ENCODE measurements around the gene PCDHA10. TPM values are rescaled to one million over a fixed set of nuclear protein-coding genes. Genes with fewer than 3 reads are reported as not detected.

Gene PCDHA10
- polyA plus RNA-seq, 1 of the 3 experiments (the other 2 are of a cell fraction), result 0.02 TPM

DNA sequence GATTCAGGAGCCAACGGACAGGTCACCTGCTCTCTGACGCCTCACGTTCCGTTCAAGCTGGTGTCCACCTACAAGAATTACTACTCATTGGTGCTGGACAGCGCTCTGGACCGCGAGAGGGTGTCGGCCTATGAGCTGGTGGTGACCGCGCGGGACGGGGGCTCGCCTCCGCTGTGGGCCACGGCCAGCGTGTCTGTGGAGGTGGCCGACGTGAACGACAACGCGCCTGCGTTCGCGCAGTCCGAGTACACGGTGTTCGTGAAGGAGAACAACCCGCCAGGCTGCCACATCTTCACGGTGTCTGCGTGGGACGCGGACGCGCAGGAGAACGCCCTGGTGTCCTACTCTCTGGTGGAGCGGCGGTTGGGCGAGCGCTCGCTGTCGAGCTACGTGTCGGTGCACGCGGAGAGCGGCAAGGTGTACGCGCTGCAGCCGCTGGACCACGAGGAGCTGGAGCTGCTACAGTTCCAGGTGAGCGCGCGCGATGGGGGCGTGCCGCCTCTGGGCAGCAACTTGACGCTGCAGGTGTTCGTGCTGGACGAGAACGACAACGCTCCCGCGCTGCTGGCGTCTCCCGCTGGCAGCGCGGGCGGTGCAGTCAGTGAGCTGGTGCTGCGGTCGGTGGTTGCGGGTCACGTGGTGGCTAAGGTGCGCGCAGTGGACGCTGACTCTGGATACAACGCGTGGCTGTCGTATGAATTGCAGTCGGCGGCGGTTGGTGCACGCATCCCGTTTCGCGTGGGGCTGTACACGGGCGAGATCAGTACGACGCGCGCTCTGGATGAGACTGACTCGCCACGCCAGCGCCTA lies 1.7 kb downstream of the PCDHA10 start:
- WGBS (ENCODE audit: low lambda C conversion rate), result 94% methylated on average over 29 of the region's 94 CpGs
- Histone ChIP-seq H3K27ac (ENCODE audit: low read depth in 2 of 2, low read length in 1 of 2) (no peak overlapping the region), H3K27me3 (ENCODE audit: insufficient read depth) (no peaks in the 10 kb centered on the region), H3K4me3 (ENCODE audit: low read depth in 2 of 2, low read length in 1 of 2) (no peak overlapping the region), H3K9ac (no peak overlapping the region), H3K4me2 (no peak overlapping the region), H3K79me2 (ENCODE audit: insufficient read depth) (no peaks in the 10 kb centered on the region), H2AFZ (ENCODE audit: low read depth) (no peak overlapping the region), H3K9me2 (no peaks in the 10 kb centered on the region), H3K36me3 (replicated peaks in 1 of 2; ENCODE audit: control insufficient read depth in 1 of 2, insufficient read depth in 2 of 2, low read length in 1 of 2) (no peaks in the 10 kb centered on the region), H3K9me3 (no peaks in the 10 kb centered on the region), H4K20me1 (ENCODE audit: insufficient read depth) (no peaks in the 10 kb centered on the region), H3K4me1 (ENCODE audit: control insufficient read depth in 1 of 2, insufficient read depth in 2 of 2, low read depth in 1 of 2, low read length in 1 of 2) (no peaks in the 10 kb centered on the region), H3F3A (replicated peaks; ENCODE audit: insufficient read depth) (no peaks in the 10 kb centered on the region)
- no peak for DNase-seq
- TF ChIP-seq NFIC (IDR thresholded peaks at IDR 0.05; ENCODE audit: borderline replicate concordance) (no peak), TCF12 (IDR thresholded peaks at IDR 0.05) (no peak), TEAD4 (IDR thresholded peaks at IDR 0.05; ENCODE audit: borderline replicate concordance, insufficient read depth) (no peak), SIN3A (IDR thresholded peaks at IDR 0.05; ENCODE audit: borderline replicate concordance, low read depth, low read length) (no peak), MEF2A (IDR thresholded peaks at IDR 0.05; ENCODE audit: borderline replicate concordance, low read depth) (no peak), SMC3 (IDR thresholded peaks at IDR 0.05; ENCODE audit: low read depth, low read length) (no peak), EZH2phosphoT487 (IDR thresholded peaks at IDR 0.05; ENCODE audit: borderline replicate concordance, low read depth) (no peak), POLR2AphosphoS5 (IDR thresholded peaks at IDR 0.05; ENCODE audit: low read depth, low read length) (no peak), NRF1 (IDR thresholded peaks at IDR 0.05; ENCODE audit: low read depth, low read length) (no peak), FOXM1 (IDR thresholded peaks at IDR 0.05; ENCODE audit: low read depth) (no peak), GATA2 (CRISPR knock-in tag; IDR thresholded peaks at IDR 0.05) (no peak)
- TF ChIP-seq, protein P1, sequence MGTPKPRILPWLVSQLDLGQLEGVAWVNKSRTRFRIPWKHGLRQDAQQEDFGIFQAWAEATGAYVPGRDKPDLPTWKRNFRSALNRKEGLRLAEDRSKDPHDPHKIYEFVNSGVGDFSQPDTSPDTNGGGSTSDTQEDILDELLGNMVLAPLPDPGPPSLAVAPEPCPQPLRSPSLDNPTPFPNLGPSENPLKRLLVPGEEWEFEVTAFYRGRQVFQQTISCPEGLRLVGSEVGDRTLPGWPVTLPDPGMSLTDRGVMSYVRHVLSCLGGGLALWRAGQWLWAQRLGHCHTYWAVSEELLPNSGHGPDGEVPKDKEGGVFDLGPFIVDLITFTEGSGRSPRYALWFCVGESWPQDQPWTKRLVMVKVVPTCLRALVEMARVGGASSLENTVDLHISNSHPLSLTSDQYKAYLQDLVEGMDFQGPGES (IDR thresholded peaks at IDR 0.05; ENCODE audit: low read depth, low read length), result no peak
- CTCF ChIA-PET, result interaction anchor here (2.4 to 9.2 kb wide), 2 partner anchors 16 to 183 kb away, joined by 10 to 132 read pairs; partner anchors contain the start of gene PCDHA8
- POLR2A ChIA-PET, result no interaction called here

DNA sequence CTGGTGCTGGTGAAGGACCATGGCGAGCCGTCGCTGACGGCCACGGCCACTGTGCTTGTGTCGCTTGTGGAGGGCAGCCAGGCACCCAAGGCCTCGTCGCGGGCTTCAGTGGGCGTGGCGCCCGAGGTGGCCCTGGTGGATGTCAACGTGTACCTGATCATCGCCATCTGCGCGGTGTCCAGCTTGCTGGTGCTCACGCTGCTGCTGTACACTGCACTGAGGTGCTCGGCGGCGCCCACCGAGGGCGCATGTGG lies 2.2 kb downstream of the PCDHA10 start:
- no peaks in the 10 kb centered on the region for H3K9me2 ChIP-seq
- POLR2A ChIA-PET, result no interaction called here
- H3K4me2 ChIP-seq, result no peak overlapping the region
- CTCF ChIA-PET, result interaction anchor here (9.2 kb wide), 1 partner anchor 17 kb away, joined by 132 read pairs; the partner anchor contains the start of gene PCDHA8
- no peaks in the 10 kb centered on the region for H3K9me3 ChIP-seq
- TF ChIP-seq, protein P2, sequence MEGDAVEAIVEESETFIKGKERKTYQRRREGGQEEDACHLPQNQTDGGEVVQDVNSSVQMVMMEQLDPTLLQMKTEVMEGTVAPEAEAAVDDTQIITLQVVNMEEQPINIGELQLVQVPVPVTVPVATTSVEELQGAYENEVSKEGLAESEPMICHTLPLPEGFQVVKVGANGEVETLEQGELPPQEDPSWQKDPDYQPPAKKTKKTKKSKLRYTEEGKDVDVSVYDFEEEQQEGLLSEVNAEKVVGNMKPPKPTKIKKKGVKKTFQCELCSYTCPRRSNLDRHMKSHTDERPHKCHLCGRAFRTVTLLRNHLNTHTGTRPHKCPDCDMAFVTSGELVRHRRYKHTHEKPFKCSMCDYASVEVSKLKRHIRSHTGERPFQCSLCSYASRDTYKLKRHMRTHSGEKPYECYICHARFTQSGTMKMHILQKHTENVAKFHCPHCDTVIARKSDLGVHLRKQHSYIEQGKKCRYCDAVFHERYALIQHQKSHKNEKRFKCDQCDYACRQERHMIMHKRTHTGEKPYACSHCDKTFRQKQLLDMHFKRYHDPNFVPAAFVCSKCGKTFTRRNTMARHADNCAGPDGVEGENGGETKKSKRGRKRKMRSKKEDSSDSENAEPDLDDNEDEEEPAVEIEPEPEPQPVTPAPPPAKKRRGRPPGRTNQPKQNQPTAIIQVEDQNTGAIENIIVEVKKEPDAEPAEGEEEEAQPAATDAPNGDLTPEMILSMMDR (IDR thresholded peaks at IDR 0.05), result no peak
- TF ChIP-seq JUND (IDR thresholded peaks at IDR 0.05) (no peak), CHD2 (IDR thresholded peaks at IDR 0.05; ENCODE audit: low read length, partially characterized antibody) (no peak)
- TF ChIP-seq, protein P1 (IDR thresholded peaks at IDR 0.05; ENCODE audit: low read depth, low read length), result no peak
- TF ChIP-seq, protein P3, sequence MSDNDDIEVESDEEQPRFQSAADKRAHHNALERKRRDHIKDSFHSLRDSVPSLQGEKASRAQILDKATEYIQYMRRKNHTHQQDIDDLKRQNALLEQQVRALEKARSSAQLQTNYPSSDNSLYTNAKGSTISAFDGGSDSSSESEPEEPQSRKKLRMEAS (IDR thresholded peaks at IDR 0.05; ENCODE audit: low read depth), result no peak
- TF ChIP-seq, protein P4, sequence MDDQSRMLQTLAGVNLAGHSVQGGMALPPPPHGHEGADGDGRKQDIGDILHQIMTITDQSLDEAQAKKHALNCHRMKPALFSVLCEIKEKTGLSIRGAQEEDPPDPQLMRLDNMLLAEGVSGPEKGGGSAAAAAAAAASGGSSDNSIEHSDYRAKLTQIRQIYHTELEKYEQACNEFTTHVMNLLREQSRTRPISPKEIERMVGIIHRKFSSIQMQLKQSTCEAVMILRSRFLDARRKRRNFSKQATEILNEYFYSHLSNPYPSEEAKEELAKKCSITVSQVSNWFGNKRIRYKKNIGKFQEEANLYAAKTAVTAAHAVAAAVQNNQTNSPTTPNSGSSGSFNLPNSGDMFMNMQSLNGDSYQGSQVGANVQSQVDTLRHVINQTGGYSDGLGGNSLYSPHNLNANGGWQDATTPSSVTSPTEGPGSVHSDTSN (IDR thresholded peaks at IDR 0.05), result no peak
- no peaks in the 10 kb centered on the region for H3K4me1 ChIP-seq (ENCODE audit: control insufficient read depth in 1 of 2, insufficient read depth in 2 of 2, low read depth in 1 of 2, low read length in 1 of 2)
- 80% methylated on average over 2 of the region's 22 CpGs for WGBS (ENCODE audit: low lambda C conversion rate)
- no peaks in the 10 kb centered on the region for H3K36me3 ChIP-seq (replicated peaks in 1 of 2; ENCODE audit: control insufficient read depth in 1 of 2, insufficient read depth in 2 of 2, low read length in 1 of 2)
- H3K9ac ChIP-seq, result no peak overlapping the region
- no peaks in the 10 kb centered on the region for H3K79me2 ChIP-seq (ENCODE audit: insufficient read depth)
- H3K27ac ChIP-seq (ENCODE audit: low read depth in 2 of 2, low read length in 1 of 2), result no peak overlapping the region
- H3F3A ChIP-seq (replicated peaks; ENCODE audit: insufficient read depth), result no peaks in the 10 kb centered on the region
- no peak overlapping the region for H2AFZ ChIP-seq (ENCODE audit: low read depth)
- DNase-seq, result no peak
- no peaks in the 10 kb centered on the region for H4K20me1 ChIP-seq (ENCODE audit: insufficient read depth)
- H3K4me3 ChIP-seq (ENCODE audit: low read depth in 2 of 2, low read length in 1 of 2), result no peak overlapping the region
- no peaks in the 10 kb centered on the region for H3K27me3 ChIP-seq (ENCODE audit: insufficient read depth)

Data from SK-N-SH (cell line).